Measurements from ENCODE around the gene IP6K2. TPM values are rescaled to one million over a fixed set of nuclear protein-coding genes. Genes with fewer than 3 reads are reported as not detected.

Gene IP6K2
- total and polyA plus RNA-seq, 9 donors = 62.8 to 93.8 (median 77.7) TPM

- DNase-seq = no peak
- Histone ChIP-seq H3K27ac (ENCODE audit: low read length) (no peak overlapping the region), H3K27me3 (ENCODE audit: control insufficient read depth, insufficient read depth, low read length) (peaks cover 2% of the 10 kb centered on the region), H3K4me1 (ENCODE audit: control insufficient read depth, insufficient read depth, low read length) (no peaks in the 10 kb centered on the region), H3K36me3 (ENCODE audit: control insufficient read depth, insufficient read depth, low read length) (no peaks in the 10 kb centered on the region), H3K4me3 (ENCODE audit: low read length) (no peak overlapping the region), H3K9me3 (replicated peaks; ENCODE audit: control insufficient read depth, low read depth, low read length) (no peaks in the 10 kb centered on the region)
- WGBS (ENCODE audit: insufficient coverage) = 92% methylated on average over 16 of the region's 22 CpGs
These were observed 71.9 kb downstream of the IP6K2 start for GRCh38 chr3:48644898-48645760.

DNA sequence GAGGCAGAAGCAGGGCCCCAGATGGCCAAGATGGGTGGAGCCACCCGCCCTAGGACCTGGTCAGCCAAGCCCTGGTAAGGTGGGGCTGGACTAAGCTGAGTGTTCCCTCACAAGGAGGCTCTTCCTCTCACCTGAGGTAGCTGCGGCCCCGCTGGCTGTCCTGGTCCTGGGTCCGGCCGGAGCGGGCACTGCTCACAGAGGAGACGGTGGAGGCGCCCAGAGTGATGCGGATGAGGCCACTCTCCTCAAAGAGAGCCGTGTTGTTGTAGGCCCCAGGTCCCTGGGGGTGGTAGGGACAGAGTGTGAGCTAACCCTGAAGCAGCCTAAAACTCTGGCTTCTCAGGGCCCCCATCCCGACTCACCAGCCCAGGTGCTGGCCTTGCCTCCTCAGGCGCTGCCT lies 74.4 kb downstream of the IP6K2 start:
- Histone ChIP-seq H3K9me3 (replicated peaks; ENCODE audit: control insufficient read depth, low read depth, low read length) (no peaks in the 10 kb centered on the region), H3K27me3 (ENCODE audit: control insufficient read depth, insufficient read depth, low read length) (peaks cover 3% of the 10 kb centered on the region), H3K4me1 (ENCODE audit: control insufficient read depth, insufficient read depth, low read length) (no peaks in the 10 kb centered on the region), H3K4me3 (ENCODE audit: low read length) (no peak overlapping the region), H3K36me3 (ENCODE audit: control insufficient read depth, insufficient read depth, low read length) (no peaks in the 10 kb centered on the region), H3K27ac (ENCODE audit: low read length) (no peak overlapping the region)
- 90% methylated on average over 12 of the region's 12 CpGs for WGBS (ENCODE audit: insufficient coverage)
- no peak for DNase-seq

- Histone ChIP-seq H3K36me3 (ENCODE audit: control insufficient read depth, insufficient read depth, low read length) (no peaks in the 10 kb centered on the region), H3K9me3 (replicated peaks; ENCODE audit: control insufficient read depth, low read depth, low read length) (no peaks in the 10 kb centered on the region), H3K27me3 (ENCODE audit: control insufficient read depth, insufficient read depth, low read length) (peaks cover 3% of the 10 kb centered on the region), H3K4me3 (ENCODE audit: low read length) (no peak overlapping the region), H3K27ac (ENCODE audit: low read length) (no peak overlapping the region), H3K4me1 (ENCODE audit: control insufficient read depth, insufficient read depth, low read length) (peaks cover 4% of the 10 kb centered on the region)
- DNase-seq = no peak
- WGBS (ENCODE audit: insufficient coverage) = 68% methylated on average over 3 of the region's 3 CpGs
These were observed 75.6 kb downstream of the IP6K2 start for GRCh38 chr3:48641396-48641795.

- 82% methylated on average over 33 of the region's 38 CpGs for WGBS (ENCODE audit: insufficient coverage)
- no peak overlapping the region for H3K4me3 ChIP-seq (ENCODE audit: low read length)
- H3K36me3 ChIP-seq (ENCODE audit: control insufficient read depth, insufficient read depth, low read length) = no peaks in the 10 kb centered on the region
- H3K27me3 ChIP-seq (ENCODE audit: control insufficient read depth, insufficient read depth, low read length) = peaks cover 3% of the 10 kb centered on the region
- H3K4me1 ChIP-seq (ENCODE audit: control insufficient read depth, insufficient read depth, low read length) = peaks cover 13% of the 10 kb centered on the region
- no peak for DNase-seq
- H3K9me3 ChIP-seq (replicated peaks; ENCODE audit: control insufficient read depth, low read depth, low read length) = no peaks in the 10 kb centered on the region
- no peak overlapping the region for H3K27ac ChIP-seq (ENCODE audit: low read length)
These were observed 76.9 kb downstream of the IP6K2 start for GRCh38 chr3:48639944-48640606.

Other genes with a start within 250 kb of the IP6K2 start
- gene SHISA5, start 213.0 kb downstream of the IP6K2 start, total RNA-seq = 55.1 TPM
- 10 to 100 TPM; 60.9 to 91.3 (median 74.6) TPM for gene SHISA5, start 213.0 kb downstream of the IP6K2 start, polyA plus RNA-seq (ENCODE audit: insufficient read depth in 1 of 8, insufficient read length in 8 of 8, low replicate concordance in 1 of 8)
- 5.5 TPM for gene PFKFB4, start 160.4 kb downstream of the IP6K2 start, total RNA-seq
- 1 to 10 TPM; 3.7 to 5.9 (median 4.7) TPM for gene PFKFB4, start 160.4 kb downstream of the IP6K2 start, polyA plus RNA-seq (ENCODE audit: insufficient read depth in 1 of 8, insufficient read length in 8 of 8, low replicate concordance in 1 of 8)
- gene UCN2, start 153.4 kb downstream of the IP6K2 start, total RNA-seq = not detected
- under 1 TPM in 5 of 8 donors, not detected in 3; 0.08 to 0.95 (median 0.09) TPM for gene UCN2, start 153.4 kb downstream of the IP6K2 start, polyA plus RNA-seq (ENCODE audit: insufficient read depth in 1 of 8, insufficient read length in 8 of 8, low replicate concordance in 1 of 8)
- 4.2 TPM for gene COL7A1, start 121.9 kb downstream of the IP6K2 start, total RNA-seq
- gene COL7A1, start 121.9 kb downstream of the IP6K2 start, polyA plus RNA-seq (ENCODE audit: insufficient read depth in 1 of 8, insufficient read length in 8 of 8, low replicate concordance in 1 of 8) = 10 to 100 TPM in 1 of 8 donors, 1 to 10 TPM in 7; 3.1 to 37.0 (median 7.8) TPM
- gene UQCRC1, start 107.6 kb downstream of the IP6K2 start, total RNA-seq = 138 TPM
- gene UQCRC1, start 107.6 kb downstream of the IP6K2 start, polyA plus RNA-seq (ENCODE audit: insufficient read depth in 1 of 8, insufficient read length in 8 of 8, low replicate concordance in 1 of 8) = 100 to 1,000 TPM; 167 to 201 (median 195) TPM
- not detected for gene TMEM89, start 95.5 kb downstream of the IP6K2 start, total RNA-seq
- not detected for gene TMEM89, start 95.5 kb downstream of the IP6K2 start, polyA plus RNA-seq (ENCODE audit: insufficient read depth in 1 of 8, insufficient read length in 8 of 8, low replicate concordance in 1 of 8)
- gene SLC26A6, start 81.8 kb downstream of the IP6K2 start, total RNA-seq = 9.8 TPM
- gene SLC26A6, start 81.8 kb downstream of the IP6K2 start, polyA plus RNA-seq (ENCODE audit: insufficient read depth in 1 of 8, insufficient read length in 8 of 8, low replicate concordance in 1 of 8) = 10 to 100 TPM in 4 of 8 donors, 1 to 10 TPM in 4; 7.9 to 12.6 (median 9.4) TPM
- gene CELSR3, start 54.3 kb downstream of the IP6K2 start, total RNA-seq = 0.22 TPM
- 1 to 10 TPM in 1 of 8 donors, under 1 TPM in 7; 0.30 to 1.1 (median 0.50) TPM for gene CELSR3, start 54.3 kb downstream of the IP6K2 start, polyA plus RNA-seq (ENCODE audit: insufficient read depth in 1 of 8, insufficient read length in 8 of 8, low replicate concordance in 1 of 8)
- 5.9 TPM for gene NCKIPSD, start 31.3 kb downstream of the IP6K2 start, total RNA-seq
- gene NCKIPSD, start 31.3 kb downstream of the IP6K2 start, polyA plus RNA-seq (ENCODE audit: insufficient read depth in 1 of 8, insufficient read length in 8 of 8, low replicate concordance in 1 of 8) = 10 to 100 TPM in 2 of 8 donors, 1 to 10 TPM in 6; 6.0 to 10.9 (median 8.9) TPM
- gene PRKAR2A, start 130.7 kb upstream of the IP6K2 start, total RNA-seq = 24.3 TPM
- gene PRKAR2A, start 130.7 kb upstream of the IP6K2 start, polyA plus RNA-seq (ENCODE audit: insufficient read depth in 1 of 8, insufficient read length in 8 of 8, low replicate concordance in 1 of 8) = 10 to 100 TPM; 23.3 to 41.1 (median 36.4) TPM
- gene SLC25A20, start 181.7 kb upstream of the IP6K2 start, total RNA-seq = 18.2 TPM
- 10 to 100 TPM; 14.0 to 18.6 (median 17.4) TPM for gene SLC25A20, start 181.7 kb upstream of the IP6K2 start, polyA plus RNA-seq (ENCODE audit: insufficient read depth in 1 of 8, insufficient read length in 8 of 8, low replicate concordance in 1 of 8)
- gene ARIH2, start 201.6 kb upstream of the IP6K2 start, total RNA-seq = 60.9 TPM
- 10 to 100 TPM; 45.6 to 61.5 (median 51.7) TPM for gene ARIH2, start 201.6 kb upstream of the IP6K2 start, polyA plus RNA-seq (ENCODE audit: insufficient read depth in 1 of 8, insufficient read length in 8 of 8, low replicate concordance in 1 of 8)